Body of pancreas (tissue), 4 donors: ENCODE results near the gene LRRC9. TPM values are rescaled to one million over a fixed set of nuclear protein-coding genes. Genes with fewer than 3 reads are reported as not detected.

Experiments used
- ATAC-seq: fragments of 150-250 bp; one replicate; pipeline ENCODE4 v1.9.1; 2016
- DNase-seq, 4 donors: peaks; one replicate each; pipeline ENCODE4 v3.0.0-alpha.2; 2019
- H3K27ac ChIP-seq, 4 donors: fragments of 200-600 bp; sonication (generic); 1 replicate in 3 of 4; 2 replicates in 1 of 4; pipeline versions ENCODE4 v1.5.1 to v1.6.1; 2016 to 2019; ENCODE audit warnings: mild to moderate bottlenecking in 1 of 4, mixed read lengths in 1 of 4, moderate library complexity in 1 of 4
- H3K27me3 ChIP-seq, 2 donors: fragments of 200-600 bp; sonication (generic); one replicate each; pipeline ENCODE4 v1.6.0; 2016; ENCODE audit warnings: mild to moderate bottlenecking in 1 of 2
- H3K36me3 ChIP-seq, 2 donors: fragments of 200-600 bp; sonication (generic); replicated peaks in 1 of 2; 2 replicates each; pipeline ENCODE4 v1.5.1; 2016; ENCODE audit warnings: low read depth in 2 of 2; ENCODE audit not compliant: insufficient read depth in 1 of 2
- H3K4me1 ChIP-seq: fragments of 200-600 bp; sonication (generic); one replicate; pipeline ENCODE4 v1.6.0; 2016
- H3K4me3 ChIP-seq, 2 donors: fragments of 200-600 bp; sonication (generic); 1 replicate in 1 of 2; 2 replicates in 1 of 2; pipeline ENCODE4 v1.5.1; 2016 to 2019
- H3K9me3 ChIP-seq, 3 donors: fragments of 200-600 bp; sonication (generic); 1 replicate in 2 of 3; 2 replicates in 1 of 3; pipeline ENCODE4 v1.5.1; 2016
- CTCF ChIP-seq, 7 experiments: fragments of 450-650 bp in 4 of 7; fragments of 200-600 bp in 3 of 7; sonication (generic) in 3 of 7; IDR thresholded peaks; one replicate each; pipeline ENCODE4 v1.5.1; 2016 to 2019; ENCODE audit warnings: antibody characterized with exemption in 7 of 7
- POLR2A ChIP-seq, 3 donors: fragments of 450-650 bp; IDR thresholded peaks; one replicate each; pipeline ENCODE4 v1.6.1; 2016; ENCODE audit warnings: antibody characterized with exemption in 3 of 3, mild to moderate bottlenecking in 2 of 3
- WGBS, 2 donors: methylation state at CpG; one replicate each; pipeline ENCODE4 v1.1.5; 2017; 5-methylcytosine and 5-hydroxymethylcytosine counted together
- intact Hi-C: fragments of 100-400 bp; cut with DNase I; formaldehyde crosslinking; loops from one replicate; pipeline ENCODE4 v1.15.1; 2023
- total RNA-seq, 2 donors: library from RNA; depleted of rRNA; stranded (reverse); fragments of >200 nt; gene quantifications; one replicate each; pipeline ENCODE4 v1.1.0, GENCODE V29; 2016

Gene LRRC9
- total RNA-seq, 2 donors from 2014 or later = not detected

GRCh38 chr14:60064491-60065072 is 144.6 kb downstream of the LRRC9 start:
- Histone ChIP-seq H3K36me3 (no peaks in the 10 kb centered on the region), H3K27me3 (no peaks in the 10 kb centered on the region), H3K9me3 (no peaks in the 10 kb centered on the region), H3K27ac (no peak overlapping the region), H3K4me1 (no peaks in the 10 kb centered on the region), H3K4me3 (no peak overlapping the region)
- DNase-seq = no peak
- no peak for ATAC-seq
- peak; percentile 8 to 57 (median 35) for TF ChIP-seq CTCF (IDR thresholded peaks at IDR 0.05)
- TF ChIP-seq POLR2A (IDR thresholded peaks at IDR 0.05) = no peak
- intact Hi-C loops = no loop called here

DNA sequence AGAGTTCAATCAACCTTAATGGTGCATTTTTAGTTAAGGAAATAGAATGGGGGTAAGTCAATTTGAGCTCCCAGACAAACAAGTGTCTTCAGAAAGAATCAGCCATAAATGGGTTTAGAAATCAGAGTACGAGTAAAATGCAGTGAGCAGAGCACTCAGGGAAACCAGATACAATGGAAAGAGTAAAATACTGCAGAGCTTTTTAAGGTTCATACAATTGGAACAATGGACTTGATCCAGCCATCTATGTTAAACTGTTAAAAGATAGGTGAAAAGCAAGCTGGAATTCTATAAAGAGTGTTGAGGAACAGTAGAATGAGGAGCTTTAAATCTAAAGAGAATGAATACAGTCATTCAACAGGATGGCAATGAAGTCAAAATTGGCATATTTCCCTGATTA is 147.9 kb downstream of the LRRC9 start:
- no peaks in the 10 kb centered on the region for H3K36me3 ChIP-seq
- TF ChIP-seq POLR2A (IDR thresholded peaks at IDR 0.05) = no peak
- no peak for TF ChIP-seq CTCF (IDR thresholded peaks at IDR 0.05)
- H3K4me3 ChIP-seq = no peak overlapping the region
- ATAC-seq (no peak), DNase-seq (no peak)
- intact Hi-C loops = no loop called here
- no peak overlapping the region for H3K27ac ChIP-seq
- H3K4me1 ChIP-seq = no peaks in the 10 kb centered on the region
- no peaks in the 10 kb centered on the region for H3K9me3 ChIP-seq
- 91 to 97% methylated on average over 1 of the region's 1 CpG for WGBS, 2 donors
- no peaks in the 10 kb centered on the region for H3K27me3 ChIP-seq

- H3K27ac ChIP-seq = no peak overlapping the region
- H3K27me3 ChIP-seq = no peaks in the 10 kb centered on the region
- ATAC-seq (no peak), DNase-seq (no peak)
- TF ChIP-seq CTCF (IDR thresholded peaks at IDR 0.05) (no peak), POLR2A (IDR thresholded peaks at IDR 0.05) (no peak)
- no peaks in the 10 kb centered on the region for H3K4me1 ChIP-seq
- no peaks in the 10 kb centered on the region for H3K9me3 ChIP-seq
- no peak overlapping the region for H3K4me3 ChIP-seq
- intact Hi-C loops = no loop called here
- no peaks in the 10 kb centered on the region for H3K36me3 ChIP-seq
Measured at GRCh38 chr14:60079723-60080122, 159.8 kb downstream of the LRRC9 start.

GRCh38 chr14:60085085-60085484 is 165.1 kb downstream of the LRRC9 start:
- TF ChIP-seq CTCF (IDR thresholded peaks at IDR 0.05) (no peak), POLR2A (IDR thresholded peaks at IDR 0.05) (no peak)
- Histone ChIP-seq H3K4me3 (no peak overlapping the region), H3K9me3 (no peaks in the 10 kb centered on the region), H3K27ac (no peak overlapping the region), H3K4me1 (no peaks in the 10 kb centered on the region), H3K36me3 (no peaks in the 10 kb centered on the region), H3K27me3 (no peaks in the 10 kb centered on the region)
- ATAC-seq = no peak
- no peak for DNase-seq
- intact Hi-C loops = no loop called here

GRCh38 chr14:60085693-60086092 is 165.7 kb downstream of the LRRC9 start:
- WGBS, 2 donors = 89 to 96% methylated on average over 3 of the region's 3 CpGs
- no peak for DNase-seq
- intact Hi-C loops = no loop called here
- no peaks in the 10 kb centered on the region for H3K27me3 ChIP-seq
- H3K9me3 ChIP-seq = no peaks in the 10 kb centered on the region
- no peaks in the 10 kb centered on the region for H3K36me3 ChIP-seq
- no peak overlapping the region for H3K27ac ChIP-seq
- no peak overlapping the region for H3K4me3 ChIP-seq
- TF ChIP-seq CTCF (IDR thresholded peaks at IDR 0.05) = no peak
- TF ChIP-seq POLR2A (IDR thresholded peaks at IDR 0.05) = no peak
- ATAC-seq = no peak
- peaks cover 3% of the 10 kb centered on the region for H3K4me1 ChIP-seq
